Measurements from ENCODE around the gene COL25A1. TPM values are rescaled to one million over a fixed set of nuclear protein-coding genes. Genes with fewer than 3 reads are reported as not detected.
A peak's percentile ranks its signal among the peaks of the same experiment; 100 is the strongest.

The COL25A1 gene
- total RNA-seq, 1 experiment from 2014 or later: not detected

DNA sequence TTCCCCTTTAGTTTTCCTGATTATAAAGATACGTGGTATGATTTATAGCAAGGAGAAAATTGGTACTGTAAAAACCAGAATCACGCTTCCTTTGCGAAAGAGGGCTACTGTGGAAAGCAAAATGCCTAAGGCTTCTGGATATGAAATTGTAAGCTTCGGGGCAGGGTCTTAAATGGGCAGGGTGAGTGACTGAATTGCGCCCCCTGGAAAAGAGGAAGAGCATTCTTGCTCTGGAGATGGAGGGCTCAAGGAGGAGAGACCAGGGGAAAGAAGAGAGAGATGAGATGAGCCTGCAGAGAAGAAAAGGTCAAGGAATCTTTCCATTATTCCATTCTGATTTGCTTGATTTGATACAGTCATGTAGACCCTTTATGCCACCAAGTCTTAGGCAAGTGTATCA, 526.5 kb downstream of the COL25A1 start:
- DNase-seq (ENCODE audit: low spot score): no peak
- in situ Hi-C loops (cut with HindIII; ENCODE audit: low sequenced_read_pairs): no loop called here

DNA sequence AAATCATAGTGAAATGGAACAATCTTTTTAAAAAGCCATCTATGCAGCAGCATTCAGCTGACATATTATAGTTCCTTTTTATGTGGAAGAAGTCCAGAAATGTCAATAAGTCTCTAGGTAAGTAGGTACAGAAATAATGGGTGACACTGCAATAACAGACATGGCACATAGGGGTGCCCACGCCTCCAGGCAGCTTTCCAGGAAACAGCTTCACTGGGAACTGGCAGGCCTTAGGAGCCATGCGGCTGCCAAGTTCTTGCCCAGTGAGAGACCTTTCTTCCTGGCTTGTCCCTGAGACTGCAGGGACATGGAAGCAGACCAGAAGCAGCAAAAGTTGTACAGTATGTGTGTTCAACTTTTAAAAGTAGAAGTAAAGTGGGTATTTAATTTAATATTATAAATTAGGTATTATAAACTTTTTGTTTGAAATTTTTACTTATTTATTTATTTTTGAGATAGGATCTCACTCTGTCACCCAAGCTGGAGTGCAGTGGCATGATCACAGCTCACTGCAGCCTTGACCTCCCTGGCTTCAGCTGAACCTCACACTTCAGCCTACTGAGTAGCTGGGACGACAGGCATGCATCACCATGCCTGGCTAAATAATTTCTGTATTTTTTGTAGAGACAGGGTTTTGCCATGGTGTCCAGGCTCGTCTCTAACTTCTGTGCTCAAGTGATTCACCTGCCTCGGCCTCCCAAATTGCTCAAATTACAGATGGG, 527.5 kb downstream of the COL25A1 start:
- in situ Hi-C loops (cut with HindIII; ENCODE audit: low sequenced_read_pairs): no loop called here
- DNase-seq (ENCODE audit: low spot score): peak; percentile 55

DNA sequence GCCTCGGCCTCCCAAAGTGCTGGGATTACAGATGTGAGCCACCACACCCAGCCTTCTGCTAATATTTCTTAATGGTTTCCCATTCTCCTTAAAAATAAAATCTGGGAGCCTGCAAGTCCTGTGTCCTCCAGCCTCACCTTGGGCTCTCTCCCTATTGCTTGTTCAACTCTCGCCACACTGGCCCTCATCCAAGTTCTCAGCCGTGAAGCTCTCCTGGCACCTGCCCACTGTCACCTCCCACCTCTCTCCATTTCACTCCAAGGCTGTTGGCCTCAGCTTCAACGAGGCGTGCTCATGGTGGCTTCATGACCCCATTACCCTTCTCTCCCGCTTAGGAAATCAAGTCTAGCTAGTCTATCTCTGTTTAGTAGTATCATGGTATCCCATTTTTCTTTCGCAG, 530.1 kb downstream of the COL25A1 start:
- no peak for DNase-seq (ENCODE audit: low spot score)
- in situ Hi-C loops (cut with HindIII; ENCODE audit: low sequenced_read_pairs): no loop called here

DNA sequence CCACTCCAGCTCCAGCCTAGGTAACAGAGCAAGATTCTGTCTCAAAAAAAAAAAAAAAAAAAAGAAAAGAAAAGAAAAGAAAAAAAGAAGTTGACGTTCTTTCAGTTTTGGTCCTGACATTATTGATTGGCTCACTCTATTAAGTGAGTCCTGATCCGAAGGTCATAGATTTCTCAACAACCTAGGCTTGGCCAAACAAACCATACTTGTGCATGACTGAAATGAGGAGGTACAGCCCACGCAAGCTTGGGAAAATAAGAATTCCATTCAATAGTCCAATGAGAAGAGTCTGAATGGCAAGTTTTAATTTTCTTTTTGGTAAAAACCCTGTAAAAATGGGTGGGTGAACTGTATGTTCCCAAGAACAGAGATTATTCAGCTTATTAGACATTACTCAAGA, 536.4 kb downstream of the COL25A1 start:
- DNase-seq (ENCODE audit: low spot score): no peak
- in situ Hi-C loops (cut with HindIII; ENCODE audit: low sequenced_read_pairs): no loop called here

- in situ Hi-C loops (cut with HindIII; ENCODE audit: low sequenced_read_pairs): no loop called here
Observed at GRCh38 chr4:108763986-108764385, 538.5 kb downstream of the COL25A1 start.

GRCh38 chr4:108763226-108763593, 539.2 kb downstream of the COL25A1 start:
- in situ Hi-C loops (cut with HindIII; ENCODE audit: low sequenced_read_pairs): no loop called here
- DNase-seq (ENCODE audit: low spot score): no peak

More at GRCh38 chr4:108763986-108764385, 538.5 kb downstream of the COL25A1 start:
- no peak for DNase-seq (ENCODE audit: low spot score)

- in situ Hi-C loops (cut with HindIII; ENCODE audit: low sequenced_read_pairs): no loop called here
- peak; percentile 13 for DNase-seq (ENCODE audit: low spot score)
Observed at GRCh38 chr4:108762559-108763225, 539.8 kb downstream of the COL25A1 start, which contains the start of gene ETNPPL. Gene ETNPPL (minus strand): TSS chr4:108763053. CDS start chr4:108762898, 155 bp downstream.

Other genes starting within 250 kb of the COL25A1 start
- gene SEC24B, start 131.2 kb upstream of the COL25A1 start, total RNA-seq (2014; rRNA removed; shearing (Covaris generic)): 4.8 and 6.4 TPM in 2 replicates

All from G401 (cell line).